SK-N-SH (cell line): ENCODE data around the gene RAI14. TPM values are rescaled to one million over a fixed set of nuclear protein-coding genes. Genes with fewer than 3 reads are reported as not detected.

Experiments
- CTCF ChIA-PET: fragments of 300-600, 350-600 bp; formaldehyde crosslinking; extraction: SDS; loops from one replicate; lab custom pipeline; 2021; lab: Yijun Ruan, JAX
- POLR2A ChIA-PET: fragments of 350-600 bp; sonication (Branson Sonifier 250); formaldehyde crosslinking; extraction: SDS; loops from one replicate; lab custom pipeline; 2020; ENCODE audit warnings: antibody characterized with exemption, inconsistent platforms; lab: Yijun Ruan, JAX
- DNase-seq: peaks from one replicate; pipeline ENCODE4 v3.0.0; 2012
- H2AFZ ChIP-seq: fragments of 200-600 bp; sonication (generic); 2 replicates; pipeline ENCODE4 v1.8.1; 2016; ENCODE audit warnings: antibody characterized with exemption, mild to moderate bottlenecking, low read depth
- H3F3A ChIP-seq: fragments of 200-600 bp; sonication (generic); replicated peaks from 2 replicates; pipeline ENCODE3; 2016; ENCODE audit warnings: antibody characterized with exemption, mild to moderate bottlenecking; ENCODE audit not compliant: insufficient read depth
- H3K27ac ChIP-seq, 2 experiments: fragments of 200-500 bp in 1 of 2; fragments of 200-600 bp in 1 of 2; sonication (Bioruptor generic) in 1 of 2; sonication (generic), shearing (Covaris generic) in 1 of 2; 2 replicates each; pipeline versions ENCODE4 v1.5.1 to v1.6.1; 2014 to 2016; ENCODE audit warnings: low read depth in 2 of 2, inconsistent platforms in 1 of 2, low read length in 1 of 2, mild to moderate bottlenecking in 1 of 2, mixed read lengths in 1 of 2
- H3K27me3 ChIP-seq: fragments of 200-600 bp; sonication (generic), shearing (Covaris generic); 2 replicates; pipeline ENCODE4 v1.6.1; 2016; ENCODE audit warnings: mixed run types; ENCODE audit not compliant: insufficient read depth
- H3K36me3 ChIP-seq, 2 experiments: fragments of 200-500 bp in 1 of 2; fragments of 200-600 bp in 1 of 2; sonication (Bioruptor generic) in 1 of 2; sonication (generic) in 1 of 2; replicated peaks in 1 of 2; 2 replicates each; pipeline versions ENCODE3 to v1.5.1; 2014 to 2016; ENCODE audit warnings: low read length in 1 of 2, mild to moderate bottlenecking in 1 of 2; ENCODE audit not compliant: insufficient read depth in 2 of 2, control insufficient read depth in 1 of 2
- H3K4me1 ChIP-seq, 2 experiments: fragments of 200-500 bp in 1 of 2; fragments of 200-600 bp in 1 of 2; sonication (Bioruptor generic) in 1 of 2; sonication (generic), shearing (Covaris generic) in 1 of 2; 2 replicates each; pipeline versions ENCODE4 v1.5.1 to v1.6.1; 2014 to 2016; ENCODE audit warnings: low read depth in 1 of 2, low read length in 1 of 2, mixed run types in 1 of 2; ENCODE audit not compliant: insufficient read depth in 2 of 2, control insufficient read depth in 1 of 2
- H3K4me2 ChIP-seq: fragments of 200-600 bp; sonication (generic), shearing (Covaris generic); 2 replicates; pipeline ENCODE4 v1.6.1; 2017; ENCODE audit warnings: mixed run types
- H3K4me3 ChIP-seq, 2 experiments: fragments of 200-500 bp in 1 of 2; fragments of 200-600 bp in 1 of 2; sonication (Bioruptor generic) in 1 of 2; sonication (generic), shearing (Covaris generic) in 1 of 2; 2 replicates each; pipeline versions ENCODE4 v1.5.1 to v1.8.1; 2014 to 2016; ENCODE audit warnings: low read depth in 2 of 2, inconsistent platforms in 1 of 2, low read length in 1 of 2, mild to moderate bottlenecking in 1 of 2, mixed read lengths in 1 of 2, moderate library complexity in 1 of 2
- H3K79me2 ChIP-seq: fragments of 200-600 bp; sonication (generic); 2 replicates; pipeline ENCODE4 v1.8.1; 2017; ENCODE audit warnings: mild to moderate bottlenecking; ENCODE audit not compliant: insufficient read depth
- H3K9ac ChIP-seq: fragments of 200-600 bp; sonication (generic); 2 replicates; pipeline ENCODE4 v1.6.1; 2017; ENCODE audit warnings: mixed run types
- H3K9me2 ChIP-seq: fragments of 200-600 bp; sonication (generic); 2 replicates; pipeline ENCODE4 v1.6.1; 2017; ENCODE audit warnings: mixed run types
- H3K9me3 ChIP-seq: fragments of 200-600 bp; sonication (generic); 2 replicates; pipeline ENCODE4 v1.6.1; 2017; ENCODE audit warnings: mixed run types, mild to moderate bottlenecking, moderate library complexity
- H4K20me1 ChIP-seq: fragments of 200-600 bp; sonication (generic); 2 replicates; pipeline ENCODE4 v1.6.1; 2017; ENCODE audit warnings: mild to moderate bottlenecking, mixed run types; ENCODE audit not compliant: insufficient read depth
- CHD2 ChIP-seq: fragments of 150-350 bp; IDR thresholded peaks from 2 replicates; pipeline ENCODE4 v1.6.1; 2018; ENCODE audit warnings: low read length; ENCODE audit not compliant: partially characterized antibody
- ELF1 ChIP-seq: IDR thresholded peaks from 2 replicates; pipeline ENCODE4 v1.4.0; 2012
- EZH2phosphoT487 ChIP-seq: fragments of 200-600 bp; sonication (generic); IDR thresholded peaks from 2 replicates; pipeline ENCODE4 v1.6.1; 2017; ENCODE audit warnings: low read depth, mixed run types, mild to moderate bottlenecking, antibody characterized with exemption, moderate library complexity, borderline replicate concordance
- FOXM1 ChIP-seq: IDR thresholded peaks from 2 replicates; pipeline ENCODE4 v1.4.0; 2012; ENCODE audit warnings: low read depth, mild to moderate bottlenecking
- GATA2 ChIP-seq: sonication (generic); formaldehyde crosslinking; IDR thresholded peaks from 2 replicates; pipeline ENCODE4 v1.5.0; 2020; ENCODE audit warnings: mild to moderate bottlenecking, missing genetic modification reagents
- JUND ChIP-seq: IDR thresholded peaks from 2 replicates; pipeline ENCODE4 v1.4.0; 2012
- MEF2A ChIP-seq: IDR thresholded peaks from 2 replicates; pipeline ENCODE4 v1.4.0; 2012; ENCODE audit warnings: low read depth, borderline replicate concordance
- MXI1 ChIP-seq: IDR thresholded peaks from 2 replicates; pipeline ENCODE4 v1.6.1; 2012; ENCODE audit warnings: mild to moderate bottlenecking, low read depth, low read length, improper control_type of control experiment
- NRF1 ChIP-seq: IDR thresholded peaks from 2 replicates; pipeline ENCODE4 v1.6.1; 2012; ENCODE audit warnings: low read depth, mild to moderate bottlenecking, low read length
- POLR2AphosphoS5 ChIP-seq: IDR thresholded peaks from 2 replicates; pipeline ENCODE4 v1.6.1; 2012; ENCODE audit warnings: low read depth, low read length
- RXRA ChIP-seq: IDR thresholded peaks from 2 replicates; pipeline ENCODE4 v1.4.0; 2012; ENCODE audit warnings: low read depth, mild to moderate bottlenecking, borderline replicate concordance
- SIN3A ChIP-seq: IDR thresholded peaks from 2 replicates; pipeline ENCODE4 v1.6.1; 2012; ENCODE audit warnings: low read depth, mild to moderate bottlenecking, low read length, moderate library complexity, borderline replicate concordance
- TAF1 ChIP-seq: IDR thresholded peaks from 2 replicates; pipeline ENCODE4 v1.6.1; 2012; ENCODE audit warnings: low read depth, mild to moderate bottlenecking, low read length, moderate library complexity, borderline replicate concordance
- TCF12 ChIP-seq: IDR thresholded peaks from 2 replicates; pipeline ENCODE4 v1.4.0; 2012
- TEAD4 ChIP-seq: IDR thresholded peaks from 2 replicates; pipeline ENCODE4 v1.4.0; 2012; ENCODE audit warnings: mild to moderate bottlenecking, borderline replicate concordance; ENCODE audit not compliant: insufficient read depth
- USF1 ChIP-seq: IDR thresholded peaks from 2 replicates; pipeline ENCODE4 v1.4.0; 2012; ENCODE audit warnings: low read depth, borderline replicate concordance
- WGBS: methylation state at CpG from one replicate; pipeline ENCODE4 v1.1.6; 2017; ENCODE audit warnings: low lambda C conversion rate; 5-methylcytosine and 5-hydroxymethylcytosine counted together
- polyA plus RNA-seq, 3 experiments: library from polyadenylated mRNA; depleted of rRNA; stranded (reverse); fragments of >200 nt; gene quantifications; 2 replicates each; pipeline ENCODE4 v1.2.3, GENCODE V29; 2012
- TF ChIP-seq, protein P1 (sequence below): IDR thresholded peaks from 2 replicates; pipeline ENCODE4; 2012
- TF ChIP-seq, protein P2 (sequence below): fragments of 200-600 bp; sonication (generic); IDR thresholded peaks from 2 replicates; pipeline ENCODE4 v1.6.1; 2017; ENCODE audit warnings: antibody characterized with exemption, mild to moderate bottlenecking, moderate library complexity
- TF ChIP-seq, protein P3 (sequence below): IDR thresholded peaks from 2 replicates; pipeline ENCODE4 v1.6.1; 2012; ENCODE audit warnings: mild to moderate bottlenecking, low read depth, low read length, moderate library complexity

RAI14 gene
- polyA plus RNA-seq, 1 of the 3 experiments (the other 2 are of a cell fraction): 53.2 TPM

DNA sequence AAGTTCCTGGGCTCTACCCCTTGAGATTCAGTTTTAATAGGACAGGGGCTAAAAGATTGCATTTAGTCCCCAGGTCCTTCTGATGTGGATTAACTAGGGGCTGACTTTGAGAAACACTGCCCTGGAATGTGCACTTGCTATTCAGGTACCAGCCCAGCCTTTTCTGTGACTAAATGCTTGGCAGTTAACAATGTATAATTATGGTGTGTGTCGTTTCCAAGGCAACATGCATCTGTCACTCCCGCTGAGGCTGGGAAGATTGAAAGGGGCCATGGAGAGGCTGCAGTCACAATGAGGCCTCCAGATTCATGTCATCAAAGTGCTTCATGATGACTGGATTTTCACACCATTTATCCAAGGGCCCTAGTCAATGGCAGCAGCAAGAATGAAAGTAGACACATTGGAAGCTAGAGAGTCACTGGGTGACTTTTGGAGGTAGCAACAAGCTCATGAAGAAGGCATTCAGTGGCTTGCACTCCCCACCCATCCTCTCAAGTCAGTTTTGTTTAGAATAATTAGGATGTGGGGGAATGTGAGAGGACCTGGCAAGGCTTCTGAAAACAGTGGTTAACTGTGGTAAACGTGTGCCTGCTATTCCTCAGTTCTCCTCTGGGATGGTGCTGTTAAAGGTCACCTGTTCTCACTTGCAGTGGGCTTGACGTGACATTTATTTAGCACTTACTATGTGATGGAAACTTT lies 28.3 kb downstream of the RAI14 start:
- peak; percentile 6 for DNase-seq
- Histone ChIP-seq H4K20me1 (peaks cover 38% of the 10 kb centered on the region), H3K27ac (peak overlapping the region in 1 of 2 experiments; percentile 94; a peak in 2 of 4 replicates), H3K4me2 (peak overlapping the region; percentile 4; the same call in 1 of the 2 replicates), H3K9me3 (no peaks in the 10 kb centered on the region), H2AFZ (no peak overlapping the region), H3K27me3 (no peaks in the 10 kb centered on the region), H3K4me1 (peaks cover 0 to 39% of the 10 kb centered on the region in 2 experiments), H3K9me2 (no peaks in the 10 kb centered on the region), H3K36me3 (peaks cover 7 to 20% of the 10 kb centered on the region in 2 experiments), H3F3A (peaks cover 42% of the 10 kb centered on the region), H3K9ac (peak overlapping the region; percentile 55; the same call in 1 of the 2 replicates), H3K4me3 (no peak overlapping the region), H3K79me2 (peaks cover 93% of the 10 kb centered on the region)
- 59% methylated on average over 4 of the region's 4 CpGs for WGBS
- POLR2A ChIA-PET: no interaction called here
- no peak for TF ChIP-seq TAF1
- no peak for TF ChIP-seq TCF12
- TF ChIP-seq GATA2 (CRISPR knock-in tag): no peak
- TF ChIP-seq, protein P1, sequence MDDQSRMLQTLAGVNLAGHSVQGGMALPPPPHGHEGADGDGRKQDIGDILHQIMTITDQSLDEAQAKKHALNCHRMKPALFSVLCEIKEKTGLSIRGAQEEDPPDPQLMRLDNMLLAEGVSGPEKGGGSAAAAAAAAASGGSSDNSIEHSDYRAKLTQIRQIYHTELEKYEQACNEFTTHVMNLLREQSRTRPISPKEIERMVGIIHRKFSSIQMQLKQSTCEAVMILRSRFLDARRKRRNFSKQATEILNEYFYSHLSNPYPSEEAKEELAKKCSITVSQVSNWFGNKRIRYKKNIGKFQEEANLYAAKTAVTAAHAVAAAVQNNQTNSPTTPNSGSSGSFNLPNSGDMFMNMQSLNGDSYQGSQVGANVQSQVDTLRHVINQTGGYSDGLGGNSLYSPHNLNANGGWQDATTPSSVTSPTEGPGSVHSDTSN: peak; percentile 53
- no peak for TF ChIP-seq JUND
- TF ChIP-seq FOXM1: no peak
- no peak for TF ChIP-seq MEF2A
- no peak for TF ChIP-seq POLR2AphosphoS5
- TF ChIP-seq EZH2phosphoT487: no peak
- TF ChIP-seq, protein P2, sequence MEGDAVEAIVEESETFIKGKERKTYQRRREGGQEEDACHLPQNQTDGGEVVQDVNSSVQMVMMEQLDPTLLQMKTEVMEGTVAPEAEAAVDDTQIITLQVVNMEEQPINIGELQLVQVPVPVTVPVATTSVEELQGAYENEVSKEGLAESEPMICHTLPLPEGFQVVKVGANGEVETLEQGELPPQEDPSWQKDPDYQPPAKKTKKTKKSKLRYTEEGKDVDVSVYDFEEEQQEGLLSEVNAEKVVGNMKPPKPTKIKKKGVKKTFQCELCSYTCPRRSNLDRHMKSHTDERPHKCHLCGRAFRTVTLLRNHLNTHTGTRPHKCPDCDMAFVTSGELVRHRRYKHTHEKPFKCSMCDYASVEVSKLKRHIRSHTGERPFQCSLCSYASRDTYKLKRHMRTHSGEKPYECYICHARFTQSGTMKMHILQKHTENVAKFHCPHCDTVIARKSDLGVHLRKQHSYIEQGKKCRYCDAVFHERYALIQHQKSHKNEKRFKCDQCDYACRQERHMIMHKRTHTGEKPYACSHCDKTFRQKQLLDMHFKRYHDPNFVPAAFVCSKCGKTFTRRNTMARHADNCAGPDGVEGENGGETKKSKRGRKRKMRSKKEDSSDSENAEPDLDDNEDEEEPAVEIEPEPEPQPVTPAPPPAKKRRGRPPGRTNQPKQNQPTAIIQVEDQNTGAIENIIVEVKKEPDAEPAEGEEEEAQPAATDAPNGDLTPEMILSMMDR: peak; percentile 35
- TF ChIP-seq MXI1: no peak
- CTCF ChIA-PET: interaction anchor here (2.2 kb wide), 1 partner anchor 12 kb away, joined by 6 read pairs; no protein-coding TSS in a partner anchor

GRCh38 chr5:34684980-34685352 lies 28.8 kb downstream of the RAI14 start:
- peak overlapping the region; percentile 55; the same call in 1 of the 2 replicates for H3K9ac ChIP-seq

More at GRCh38 chr5:34684980-34685352, 28.8 kb downstream of the RAI14 start:
- H2AFZ ChIP-seq: no peak overlapping the region
- TF ChIP-seq NRF1 (no peak), USF1 (no peak), TCF12 (no peak), ELF1 (no peak), TAF1 (no peak), EZH2phosphoT487 (no peak), TEAD4 (no peak), MEF2A (no peak), RXRA (no peak), FOXM1 (no peak), CHD2 (no peak), SIN3A (no peak)
- TF ChIP-seq, protein P3, sequence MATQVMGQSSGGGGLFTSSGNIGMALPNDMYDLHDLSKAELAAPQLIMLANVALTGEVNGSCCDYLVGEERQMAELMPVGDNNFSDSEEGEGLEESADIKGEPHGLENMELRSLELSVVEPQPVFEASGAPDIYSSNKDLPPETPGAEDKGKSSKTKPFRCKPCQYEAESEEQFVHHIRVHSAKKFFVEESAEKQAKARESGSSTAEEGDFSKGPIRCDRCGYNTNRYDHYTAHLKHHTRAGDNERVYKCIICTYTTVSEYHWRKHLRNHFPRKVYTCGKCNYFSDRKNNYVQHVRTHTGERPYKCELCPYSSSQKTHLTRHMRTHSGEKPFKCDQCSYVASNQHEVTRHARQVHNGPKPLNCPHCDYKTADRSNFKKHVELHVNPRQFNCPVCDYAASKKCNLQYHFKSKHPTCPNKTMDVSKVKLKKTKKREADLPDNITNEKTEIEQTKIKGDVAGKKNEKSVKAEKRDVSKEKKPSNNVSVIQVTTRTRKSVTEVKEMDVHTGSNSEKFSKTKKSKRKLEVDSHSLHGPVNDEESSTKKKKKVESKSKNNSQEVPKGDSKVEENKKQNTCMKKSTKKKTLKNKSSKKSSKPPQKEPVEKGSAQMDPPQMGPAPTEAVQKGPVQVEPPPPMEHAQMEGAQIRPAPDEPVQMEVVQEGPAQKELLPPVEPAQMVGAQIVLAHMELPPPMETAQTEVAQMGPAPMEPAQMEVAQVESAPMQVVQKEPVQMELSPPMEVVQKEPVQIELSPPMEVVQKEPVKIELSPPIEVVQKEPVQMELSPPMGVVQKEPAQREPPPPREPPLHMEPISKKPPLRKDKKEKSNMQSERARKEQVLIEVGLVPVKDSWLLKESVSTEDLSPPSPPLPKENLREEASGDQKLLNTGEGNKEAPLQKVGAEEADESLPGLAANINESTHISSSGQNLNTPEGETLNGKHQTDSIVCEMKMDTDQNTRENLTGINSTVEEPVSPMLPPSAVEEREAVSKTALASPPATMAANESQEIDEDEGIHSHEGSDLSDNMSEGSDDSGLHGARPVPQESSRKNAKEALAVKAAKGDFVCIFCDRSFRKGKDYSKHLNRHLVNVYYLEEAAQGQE: no peak
- TF ChIP-seq, all 33 proteins: peak for 0
- Histone ChIP-seq H3K27ac (peak overlapping the region in 1 of 2 experiments; percentile 94; a peak in 2 of 4 replicates), H3K9me2 (no peaks in the 10 kb centered on the region), H4K20me1 (peaks cover 32% of the 10 kb centered on the region), H3K27me3 (no peaks in the 10 kb centered on the region), H3K36me3 (peaks cover 7 to 24% of the 10 kb centered on the region in 2 experiments), H3K9me3 (no peaks in the 10 kb centered on the region), H3K4me1 (peaks cover 0 to 39% of the 10 kb centered on the region in 2 experiments), H3F3A (peaks cover 42% of the 10 kb centered on the region), H3K4me2 (peak overlapping the region; percentile 4; the same call in 1 of the 2 replicates), H3K4me3 (no peak overlapping the region), H3K79me2 (peaks cover 93% of the 10 kb centered on the region)
- CTCF ChIA-PET: interaction anchor here (2.2 kb wide), 1 partner anchor 13 kb away, joined by 6 read pairs; no protein-coding TSS in a partner anchor
- 81% methylated on average over 4 of the region's 4 CpGs for whole genome bisulfite sequencing
- DNase-seq: no peak
- POLR2A ChIA-PET: no interaction called here
